ENCODE data around the gene RASL10A.
"Not testable (repeated sequence)": the region's sequence is repeated elsewhere in the genome, so short reads cannot be mapped to it uniquely, and the experiment has no call there.

Gene RASL10A

DNA sequence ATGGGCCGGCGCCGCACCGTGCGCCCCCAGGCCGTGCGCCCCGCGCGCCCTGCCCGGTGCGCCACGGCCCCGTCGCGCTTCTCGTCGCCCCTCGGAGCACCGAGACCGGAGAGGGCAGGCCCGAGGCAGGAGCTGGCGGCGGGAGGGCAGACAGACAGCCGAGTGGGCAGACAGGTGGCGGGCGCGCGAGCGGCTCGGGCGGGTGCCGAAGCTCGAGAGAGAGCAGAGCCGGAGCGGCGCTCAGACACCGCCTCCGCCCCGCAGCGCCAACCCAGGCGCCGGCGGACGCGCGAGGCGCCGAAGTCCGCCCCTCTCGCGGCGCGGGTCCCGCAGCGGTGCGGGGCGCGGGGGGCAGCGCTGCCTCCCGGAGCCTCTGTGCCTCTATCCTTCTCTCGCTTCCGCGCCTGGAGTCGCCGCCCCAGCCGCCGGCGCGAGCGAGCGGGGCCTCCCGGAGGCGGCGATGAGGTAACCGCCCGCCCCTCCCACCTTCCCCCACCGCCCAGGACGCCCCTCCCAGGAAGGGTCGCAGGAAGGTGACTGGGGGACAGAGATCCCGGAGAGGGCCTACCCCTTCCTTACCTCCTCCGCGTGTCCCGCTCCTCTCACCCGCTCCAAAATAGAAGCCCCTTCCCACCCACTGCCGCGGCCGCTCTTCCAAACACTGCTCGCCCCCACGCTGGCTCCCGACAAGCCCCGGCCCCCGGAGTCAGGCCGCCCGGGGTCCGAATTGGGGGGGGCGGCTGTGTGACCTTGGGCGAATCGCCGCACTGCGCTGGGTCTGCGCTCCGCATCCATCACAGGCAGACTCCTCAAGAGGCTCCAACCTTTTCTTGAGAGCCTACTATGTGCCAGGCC lies at the start of gene RASL10A:
Gene RASL10A (minus strand): TSS at position 412 of the 855 bp plus-strand sequence. CDS start 451 bp downstream, outside the sequence.
- DNase-seq = peak; percentile 22 to 35

DNA sequence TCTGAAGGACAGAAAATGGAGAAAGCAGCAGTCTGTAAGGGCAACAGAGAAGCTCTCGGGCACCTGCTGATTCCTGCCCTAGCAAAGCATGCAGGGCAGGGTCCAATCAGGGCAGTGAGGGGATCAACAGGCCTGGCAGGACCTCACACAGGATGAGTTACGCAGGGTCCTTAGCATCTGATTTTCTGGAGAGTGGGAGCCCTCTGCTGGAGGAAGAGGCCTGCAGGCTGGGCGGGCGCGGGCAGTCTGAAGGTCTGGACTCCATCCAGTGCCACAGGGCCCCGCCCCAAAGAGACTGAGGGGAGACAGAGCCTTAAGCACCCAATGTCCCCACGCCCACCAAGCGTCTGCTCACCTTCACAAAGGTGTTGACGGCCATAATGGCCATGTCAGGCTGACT lies 44.0 kb upstream of the RASL10A start:
- DNase-seq = no peak

DNA sequence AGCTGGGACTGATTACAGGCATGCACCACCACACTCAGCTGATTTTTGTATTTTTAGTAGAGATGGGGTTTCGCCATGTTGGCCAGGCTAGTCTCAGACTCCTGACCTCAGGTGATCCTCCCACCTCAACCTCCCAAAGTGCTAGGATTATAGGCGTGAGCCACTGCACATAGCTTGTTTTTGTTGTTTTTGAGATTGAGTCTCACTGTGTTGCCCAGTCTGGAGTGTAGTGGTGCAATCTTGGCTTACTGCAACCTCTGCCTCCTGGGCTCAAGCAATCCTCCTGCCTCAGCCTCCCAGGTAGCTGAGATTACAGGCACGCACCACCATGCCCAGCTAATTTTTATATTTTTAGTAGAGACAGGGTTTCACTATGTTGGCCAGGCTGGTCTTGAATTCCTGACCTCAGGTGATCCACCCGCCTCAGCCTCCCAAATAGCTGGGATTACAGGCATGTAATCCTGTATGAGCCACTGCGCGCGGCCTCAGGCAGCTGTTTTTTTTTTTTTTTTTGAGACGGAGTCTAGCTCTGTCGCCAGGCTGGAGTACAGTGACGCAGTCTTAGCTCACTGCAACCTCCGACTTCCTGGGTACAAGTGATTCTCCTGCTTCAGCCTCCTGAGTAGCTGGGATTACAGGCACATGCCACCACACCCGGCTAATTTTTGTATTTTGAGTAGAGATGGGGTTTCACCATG lies 41.8 kb upstream of the RASL10A start:
- DNase-seq = not testable (repeated sequence)

DNA sequence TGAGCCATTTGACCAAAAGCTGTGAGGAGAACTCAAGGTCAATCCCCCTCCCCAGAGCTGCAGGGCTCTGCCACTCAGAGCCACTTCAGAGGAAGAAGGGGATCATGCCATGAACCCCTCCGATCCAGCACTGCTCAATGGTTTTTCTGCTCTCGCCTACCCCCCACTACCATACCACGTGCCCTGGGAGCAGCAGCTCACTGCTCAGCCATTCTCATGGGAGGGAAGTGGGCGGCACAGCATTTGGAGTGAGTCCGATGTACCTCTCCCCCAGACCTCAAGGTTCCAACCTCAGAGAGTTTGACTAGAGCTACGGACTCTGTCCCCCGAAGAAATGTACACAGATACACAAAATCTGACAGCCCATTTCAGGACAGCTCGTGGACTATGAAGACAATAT lies 38.4 kb upstream of the RASL10A start:
- DNase-seq = no peak

- no peak for DNase-seq
Measured at GRCh38 chr22:29353286-29353685, 37.8 kb upstream of the RASL10A start.

GRCh38 chr22:29352778-29353177 lies 37.3 kb upstream of the RASL10A start:
- DNase-seq = no peak

DNA sequence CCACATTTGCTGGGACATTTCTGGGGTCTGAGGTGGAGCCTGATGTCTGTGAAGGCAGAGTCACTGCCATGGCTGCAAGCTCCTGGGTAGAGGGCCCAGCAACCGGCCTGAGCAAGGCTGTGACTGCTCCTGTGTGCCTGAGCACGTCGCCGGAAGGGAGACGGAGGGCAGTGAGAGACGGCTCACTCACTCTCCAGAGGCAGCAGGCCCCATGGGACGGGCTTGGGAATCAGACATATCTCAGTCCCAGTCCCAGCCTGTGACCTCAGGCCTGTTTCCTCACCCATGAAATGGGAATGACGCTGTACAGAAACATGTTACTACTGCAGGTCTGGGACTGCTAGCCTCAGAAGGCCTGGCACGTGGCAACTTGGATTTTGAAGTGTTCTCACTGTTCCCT lies 36.4 kb upstream of the RASL10A start:
- no peak for DNase-seq

DNA sequence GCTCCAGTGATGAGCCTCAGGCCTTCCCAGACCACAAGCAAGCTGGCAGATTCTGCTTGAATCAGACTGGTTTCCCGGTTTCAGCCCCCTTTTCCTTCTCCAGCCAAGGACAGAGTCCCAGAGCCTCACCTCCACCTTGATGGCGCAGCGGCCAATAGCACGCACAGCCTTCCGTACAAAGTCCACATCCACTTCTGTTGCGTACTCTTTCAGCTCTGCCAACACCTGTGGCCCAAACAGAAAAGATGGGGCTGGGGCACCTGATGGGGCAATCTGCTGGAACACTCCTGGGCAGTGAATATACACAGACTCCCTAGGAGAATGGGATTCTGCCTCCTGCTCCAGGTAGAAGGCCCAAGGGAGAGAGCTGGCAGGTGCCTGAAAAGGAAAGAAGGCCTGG lies 35.5 kb upstream of the RASL10A start:
- DNase-seq = no peak

DNA sequence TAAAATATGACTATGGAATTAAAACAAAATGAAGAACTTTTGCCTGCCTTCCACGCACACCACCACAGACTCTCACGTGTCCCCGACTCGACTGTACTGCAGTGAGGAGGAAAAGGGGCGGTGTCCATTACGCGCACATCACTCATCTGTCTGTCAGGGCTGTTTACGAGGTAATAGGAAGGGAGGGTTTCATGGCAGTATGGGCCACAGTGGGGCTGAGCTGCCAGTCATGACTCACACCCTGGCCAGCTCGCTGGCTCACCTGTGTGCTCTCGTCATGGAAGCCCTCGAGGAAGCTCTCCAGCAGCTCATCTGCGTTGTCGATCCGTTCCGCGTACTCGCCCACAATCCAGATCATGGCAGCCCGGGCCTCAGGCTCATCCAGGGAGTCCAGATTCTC lies 33.5 kb upstream of the RASL10A start:
- DNase-seq = no peak

DNA sequence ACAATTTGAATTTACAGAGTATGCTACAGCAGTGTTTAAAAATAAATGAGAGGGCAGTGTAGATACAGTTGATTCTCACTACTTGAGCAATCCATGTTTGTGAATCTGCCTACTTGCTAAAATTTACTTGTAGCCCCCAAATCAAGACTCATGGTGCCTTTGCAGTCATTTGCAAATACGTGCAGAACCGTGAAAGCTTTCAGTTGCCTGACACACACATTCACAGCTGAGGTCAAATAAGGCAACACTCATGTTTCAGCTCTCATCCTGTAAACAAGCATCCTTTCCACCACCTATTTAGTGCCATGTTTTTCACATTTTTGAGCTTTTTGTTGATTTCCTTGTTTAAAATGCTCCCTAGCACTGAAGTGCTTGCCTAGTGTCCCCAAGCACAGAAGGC lies 32.5 kb upstream of the RASL10A start:
- DNase-seq = no peak

DNA sequence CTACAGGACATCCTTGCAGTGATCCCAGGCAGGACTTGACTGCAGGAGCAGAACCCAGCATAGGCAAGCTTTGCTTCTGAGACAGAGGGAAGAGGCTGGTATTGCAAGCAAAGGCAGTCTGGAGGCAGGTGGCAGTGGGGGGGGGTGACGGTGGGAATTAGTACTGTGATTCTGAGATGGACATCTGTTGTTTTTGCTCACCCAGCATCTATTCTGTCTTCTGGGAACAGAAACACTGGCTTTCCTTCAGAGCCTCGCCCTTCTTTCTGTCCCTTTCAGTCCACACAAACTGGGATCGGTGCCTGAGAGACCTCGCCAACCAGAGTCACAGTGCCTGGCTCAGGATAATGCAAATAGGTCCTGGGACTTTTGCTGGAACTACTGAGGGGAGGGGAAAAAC lies 31.2 kb upstream of the RASL10A start:
- DNase-seq = no peak

DNA sequence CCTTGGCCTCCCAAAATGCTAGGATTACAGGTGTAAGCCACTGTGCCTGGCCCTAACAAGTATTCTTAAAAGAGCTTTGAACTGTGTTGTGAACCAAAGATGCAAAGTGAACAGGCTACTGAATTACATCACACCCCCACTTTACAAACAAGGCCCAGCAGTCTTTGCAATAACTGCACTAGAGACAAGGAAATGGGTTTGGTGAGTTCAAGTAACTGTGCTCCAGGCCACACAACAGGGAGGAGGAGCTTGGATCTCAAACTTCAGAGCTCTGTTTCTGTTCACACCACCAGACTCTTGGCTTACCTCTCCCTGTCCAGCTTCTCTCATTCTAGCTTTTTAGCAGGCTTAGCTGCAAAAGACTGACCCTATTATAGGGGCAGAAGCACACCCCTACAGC lies 30.4 kb upstream of the RASL10A start:
- no peak for DNase-seq

GRCh38 chr22:29344889-29345288 lies 29.4 kb upstream of the RASL10A start:
- not testable (repeated sequence) for DNase-seq

DNA sequence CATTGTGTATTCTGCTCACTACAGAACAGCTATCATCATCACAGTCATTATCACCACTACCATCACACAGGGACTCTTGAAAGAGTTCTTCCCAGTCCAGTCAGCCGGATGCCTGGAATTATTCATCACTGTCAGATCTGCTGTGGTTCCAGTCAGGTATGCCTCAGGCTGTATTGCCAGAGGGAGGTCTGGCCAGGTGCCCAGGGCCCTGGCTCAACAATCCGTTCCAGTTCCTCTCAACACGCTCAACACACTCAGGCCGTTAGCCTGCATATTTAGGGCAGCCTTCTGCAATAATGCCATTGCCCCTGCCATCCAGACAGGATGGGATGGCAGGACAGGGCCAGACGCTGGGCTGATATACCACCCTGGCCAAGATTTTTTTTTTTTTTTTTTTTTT lies 28.6 kb upstream of the RASL10A start:
- DNase-seq = no peak

- DNase-seq = no peak
Measured at GRCh38 chr22:29343313-29343805, 27.9 kb upstream of the RASL10A start.

GRCh38 chr22:29342577-29343312 lies 27.2 kb upstream of the RASL10A start:
- no peak for DNase-seq

DNA sequence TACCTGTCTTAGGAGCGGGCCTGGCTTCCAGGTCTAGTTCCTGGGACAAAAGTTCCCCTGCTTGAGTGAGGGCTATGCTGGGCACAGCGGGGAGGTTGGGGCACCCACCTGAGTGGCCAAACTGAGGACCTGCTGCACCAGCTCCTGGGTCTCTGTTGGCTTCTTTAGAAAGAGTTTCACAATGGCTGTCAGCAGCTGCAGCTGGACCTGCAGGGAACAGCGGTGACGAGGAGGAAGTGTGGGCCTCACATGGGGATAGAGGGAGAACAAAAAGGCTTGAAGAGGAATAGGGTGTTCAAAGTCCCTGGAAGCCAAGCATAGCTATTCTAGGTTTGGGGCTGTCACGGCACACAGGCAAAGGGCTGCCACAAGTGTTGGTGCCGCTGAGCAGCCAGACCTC lies 26.7 kb upstream of the RASL10A start:
- no peak for DNase-seq

DNA sequence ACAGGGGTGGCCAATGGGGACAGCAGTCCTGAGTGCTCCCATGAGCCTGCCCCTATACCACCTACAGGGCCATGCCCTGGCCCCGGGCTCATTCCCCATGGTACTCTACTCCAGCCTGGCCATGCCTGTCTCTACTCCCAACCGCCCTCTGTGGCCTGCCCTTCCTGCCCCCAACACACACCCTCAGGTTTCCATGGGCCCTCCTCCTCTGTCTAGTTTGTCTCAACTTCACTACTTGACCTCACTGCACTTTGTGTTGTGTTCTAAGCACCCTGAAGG lies 26.3 kb upstream of the RASL10A start:
- DNase-seq = no peak

GRCh38 chr22:29341056-29341848 lies 25.8 kb upstream of the RASL10A start:
- DNase-seq = no peak

DNA sequence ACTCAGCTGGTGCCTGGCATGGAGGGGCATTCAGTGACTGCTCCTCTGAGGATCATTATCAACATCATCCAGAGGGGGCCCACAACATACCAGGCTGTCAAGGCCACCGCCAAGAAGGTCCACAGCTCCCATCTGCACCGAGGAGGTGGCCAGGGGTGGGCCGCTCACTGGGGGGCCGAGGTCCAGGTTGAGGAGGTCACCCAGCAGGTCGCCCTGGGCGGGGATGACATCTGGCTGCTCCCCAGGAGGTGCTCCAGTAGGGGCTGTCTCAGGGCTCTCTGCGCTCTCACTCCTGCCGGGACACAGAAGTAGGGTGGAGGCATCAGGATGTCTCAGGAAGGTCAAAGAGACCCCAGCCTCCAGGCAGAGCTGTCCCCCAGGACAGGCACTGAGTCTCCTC lies 25.1 kb upstream of the RASL10A start:
- DNase-seq = no peak

GRCh38 chr22:29339381-29340235 lies 24.1 kb upstream of the RASL10A start:
- DNase-seq = no peak

GRCh38 chr22:29338398-29338797 lies 22.9 kb upstream of the RASL10A start:
- no peak for DNase-seq
